CD4-positive, alpha-beta T cell treated with Interleukin-15 for 1 hour (primary cell): Measurements from ENCODE around the gene SMCP.

Source experiments
- DNase-seq: peaks from one replicate; pipeline ENCODE4 v3.0.0-alpha.2; 2020

The SMCP gene

GRCh38 chr1:152886758-152887409 is 8.8 kb downstream of the SMCP start:
- DNase-seq, result no peak

GRCh38 chr1:152888126-152888525 is 10.0 kb downstream of the SMCP start:
- no peak for DNase-seq

- DNase-seq, result no peak
These were observed 20.9 kb downstream of the SMCP start for GRCh38 chr1:152899027-152899426.

GRCh38 chr1:152899883-152900282 is 21.8 kb downstream of the SMCP start:
- DNase-seq, result no peak

GRCh38 chr1:152901631-152902030 is 23.5 kb downstream of the SMCP start:
- DNase-seq, result no peak

- DNase-seq, result no peak
These were observed 24.5 kb downstream of the SMCP start for GRCh38 chr1:152902636-152903035.

GRCh38 chr1:152904688-152905440 is 26.7 kb downstream of the SMCP start:
- DNase-seq, result no peak

GRCh38 chr1:152906023-152906565 is 28.0 kb downstream of the SMCP start:
- no peak for DNase-seq

- no peak for DNase-seq
These were observed 29.8 kb downstream of the SMCP start, which contains the start of gene IVL for GRCh38 chr1:152907686-152908601. TSS of gene IVL (plus strand) at chr1:152908546. CDS start at chr1:152909798, 1,252 bp downstream.

- DNase-seq, result no peak
These were observed 31.1 kb downstream of the SMCP start for GRCh38 chr1:152909206-152909605.

GRCh38 chr1:152912471-152912870 is 34.3 kb downstream of the SMCP start:
- DNase-seq, result no peak

DNA sequence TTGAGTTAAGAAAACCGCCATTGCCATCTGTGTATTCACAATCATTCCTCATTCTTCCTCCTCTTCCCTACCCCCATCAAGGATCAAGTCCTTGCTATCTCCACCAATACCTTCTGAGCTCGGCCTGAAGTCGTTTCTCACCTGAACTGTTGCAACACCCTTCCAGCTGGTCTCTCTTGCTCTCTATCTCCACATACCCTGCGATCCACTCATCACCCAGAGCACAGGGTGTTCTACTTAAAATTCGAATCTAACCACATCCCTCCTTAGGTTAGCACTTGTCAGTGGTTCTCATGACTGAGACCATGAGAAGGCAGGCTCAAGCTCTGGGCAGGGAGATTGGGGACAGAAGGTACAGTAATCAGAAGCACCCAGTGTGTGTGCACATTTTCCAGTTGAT is 34.8 kb downstream of the SMCP start:
- no peak for DNase-seq

DNA sequence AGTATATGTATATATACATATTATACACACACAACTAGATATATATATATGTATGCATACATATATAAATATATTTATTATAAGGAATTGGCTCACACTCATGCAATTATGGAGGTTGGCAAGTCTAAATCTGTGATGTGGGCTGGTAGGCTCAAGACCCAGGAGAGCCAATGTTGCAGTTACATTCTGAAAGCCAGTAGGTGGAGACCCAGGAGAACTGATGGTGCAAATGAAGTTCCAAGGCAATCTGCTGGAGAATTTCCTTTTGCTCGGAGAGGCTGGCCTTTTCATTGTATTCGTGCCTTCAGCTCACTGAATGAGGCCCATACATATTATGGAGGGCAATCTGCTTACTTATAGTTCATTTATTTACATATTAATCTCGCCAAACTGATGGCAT is 39.7 kb downstream of the SMCP start:
- no peak for DNase-seq

DNA sequence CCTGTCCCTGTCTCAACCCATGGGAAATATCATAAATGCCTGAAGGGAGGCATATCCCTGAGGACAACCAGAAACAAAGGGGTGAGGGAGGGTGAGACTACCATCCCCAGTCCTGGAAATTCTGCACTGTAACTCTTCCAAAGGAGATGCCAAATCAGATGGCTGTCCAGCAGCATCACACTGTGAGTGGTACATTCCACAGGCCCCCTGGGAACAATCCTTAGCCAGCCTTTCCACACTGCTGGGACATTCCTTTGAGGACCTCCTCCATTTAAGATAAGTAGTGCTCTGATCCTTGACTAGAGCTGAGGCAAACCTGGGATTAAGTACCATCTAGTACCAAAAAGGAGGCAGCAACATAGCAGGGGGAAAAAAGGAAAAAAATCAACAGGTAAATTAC is 40.9 kb downstream of the SMCP start:
- DNase-seq, result no peak

DNA sequence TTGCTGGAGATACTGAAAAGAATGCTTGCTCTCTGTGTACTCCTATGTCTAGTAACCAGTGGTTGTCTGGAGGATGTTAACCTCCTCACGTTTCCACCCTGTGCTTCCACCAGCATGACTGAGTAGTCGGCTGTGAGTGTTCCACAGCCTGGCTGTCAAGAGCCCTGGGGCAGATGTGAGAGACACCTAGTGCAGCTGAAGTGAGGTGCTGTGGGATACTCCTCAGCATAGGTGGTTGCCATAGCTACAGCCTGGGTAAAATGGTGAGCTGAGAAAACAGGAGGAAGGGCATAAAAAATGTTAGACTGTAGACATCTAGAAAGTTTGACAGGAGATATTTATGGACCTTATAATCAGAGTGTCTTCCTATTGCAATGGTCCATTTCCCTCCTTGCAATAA is 46.1 kb downstream of the SMCP start:
- no peak for DNase-seq

GRCh38 chr1:152926091-152926490 is 48.0 kb downstream of the SMCP start:
- DNase-seq, result no peak

DNA sequence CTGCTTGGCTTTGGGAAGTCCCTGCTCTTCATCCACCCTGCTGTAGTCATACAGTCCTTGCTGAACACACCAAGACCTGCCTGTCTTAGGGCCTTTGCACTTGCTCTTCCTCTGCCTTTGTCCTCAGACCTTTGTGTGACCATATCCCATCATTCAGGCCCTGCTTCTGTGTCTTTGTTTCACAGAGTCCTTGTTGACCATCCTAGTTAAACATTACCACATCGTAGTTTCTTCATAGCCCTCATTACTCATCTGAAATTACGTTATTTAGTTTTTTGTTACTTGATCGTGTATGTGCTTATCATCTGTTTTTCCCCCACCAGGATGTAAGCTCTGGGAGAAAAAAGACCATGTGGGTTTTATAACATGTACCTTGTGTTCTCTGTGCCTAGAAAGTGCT is 50.5 kb downstream of the SMCP start:
- DNase-seq, result no peak

DNA sequence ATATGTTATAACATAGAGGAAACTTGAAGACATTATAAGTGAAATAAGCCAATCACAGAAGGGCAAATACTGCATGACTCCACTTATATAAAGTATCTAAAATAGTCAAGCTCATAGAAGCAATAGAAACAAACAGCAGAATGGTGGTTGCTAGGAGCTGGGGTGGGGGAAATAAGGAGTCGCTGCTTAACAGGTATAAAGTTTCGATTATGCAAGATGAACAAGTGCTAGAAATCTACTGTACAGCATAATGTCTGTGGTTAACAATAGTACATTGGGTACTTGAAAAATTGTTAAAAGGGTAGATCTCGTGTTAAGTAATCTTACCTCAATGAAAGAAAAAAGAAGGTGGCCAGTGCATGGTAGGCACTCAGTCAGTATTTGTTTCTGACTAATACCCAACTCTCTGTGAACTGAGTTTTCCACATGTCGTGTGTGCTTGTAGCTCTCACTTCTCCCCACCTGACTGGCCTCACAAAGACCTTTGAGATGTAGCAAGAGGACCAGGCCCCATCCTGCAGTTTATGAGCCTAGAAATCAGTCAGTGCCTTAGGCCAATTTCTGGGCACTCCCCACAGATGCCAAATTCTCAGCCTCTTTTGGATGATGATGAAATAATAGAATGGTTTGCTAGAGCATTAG is 54.2 kb downstream of the SMCP start:
- no peak for DNase-seq

DNA sequence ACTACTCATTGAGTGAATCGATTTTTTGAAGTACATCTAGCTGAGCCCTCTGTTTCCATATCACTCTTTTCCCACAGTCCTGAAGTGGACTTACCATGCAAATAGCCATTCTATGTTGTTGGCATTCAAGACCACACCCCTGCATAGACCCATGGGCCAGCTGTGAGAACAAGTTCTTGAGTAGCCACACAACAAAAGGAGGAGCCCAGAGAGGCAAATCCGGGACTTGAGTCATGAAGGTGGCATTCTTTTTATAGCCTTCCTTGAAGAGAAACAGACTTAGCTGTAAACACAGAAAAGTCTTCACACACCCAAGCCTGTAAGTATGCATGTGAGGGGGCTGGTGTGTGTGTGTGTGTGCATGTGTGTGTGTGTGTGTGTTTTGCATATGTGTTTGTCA is 55.1 kb downstream of the SMCP start:
- no peak for DNase-seq
